ENCODE results near the gene BMP6. TPM values are rescaled to one million over a fixed set of nuclear protein-coding genes. Genes with fewer than 3 reads are reported as not detected.

The BMP6 gene
- total RNA-seq, 1 experiment from 2014 or later, result 0.28 TPM

DNA sequence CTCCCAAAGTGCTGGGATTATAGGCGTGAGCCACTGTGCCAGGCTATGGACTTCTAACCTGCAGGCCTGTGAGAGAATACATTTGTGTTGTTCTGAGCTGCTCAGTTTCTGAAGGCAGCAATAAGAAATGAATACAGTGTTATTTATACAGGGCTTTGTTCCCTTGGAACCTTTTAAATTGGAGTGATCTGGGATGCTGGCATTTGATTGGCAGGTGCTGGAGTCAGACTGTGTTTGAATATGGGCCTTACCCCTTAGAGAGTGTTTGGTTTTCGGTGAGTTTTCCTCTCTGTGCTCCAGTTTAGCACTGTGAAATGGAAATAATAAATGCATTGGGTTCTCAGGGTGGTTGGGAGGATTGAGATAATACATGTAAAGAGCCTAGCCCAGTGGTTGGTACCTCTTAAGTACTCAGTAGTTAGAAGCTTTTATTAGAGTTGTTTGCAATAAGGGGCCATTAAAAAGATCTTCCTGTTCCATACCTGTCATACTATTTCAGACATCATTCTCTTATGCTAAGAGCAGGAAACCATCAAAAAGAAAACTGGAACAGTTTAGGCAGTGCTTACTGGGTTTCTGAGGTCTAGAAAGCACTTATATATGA, 22.1 kb downstream of the BMP6 start:
- Histone ChIP-seq H2BK5ac (ENCODE audit: insufficient read length, low read length) (no peak overlapping the region), H3K18ac (ENCODE audit: insufficient read length, low read depth, low read length) (no peak overlapping the region), H2AFZ (ENCODE audit: low read length) (no peak overlapping the region), H3K4me2 (ENCODE audit: insufficient read depth, insufficient read length, low read length) (no peak overlapping the region), H3K4me1 (ENCODE audit: insufficient read depth, low read length) (no peaks in the 10 kb centered on the region), H3K23ac (ENCODE audit: insufficient read length, low read depth, low read length) (no peak overlapping the region), H3K9me3 (ENCODE audit: control insufficient read depth, low read depth, low read length) (no peaks in the 10 kb centered on the region), H3K56ac (ENCODE audit: insufficient read length, low read depth, low read length) (no peak overlapping the region), H3K14ac (ENCODE audit: insufficient read depth, low read length) (no peak overlapping the region), H2AK5ac (ENCODE audit: insufficient read length, low read length) (no peak overlapping the region), H3K9ac (ENCODE audit: extremely low read depth, insufficient read length, low read length) (no peak overlapping the region), H3K4ac (ENCODE audit: low read depth, low read length) (no peak overlapping the region), H4K91ac (ENCODE audit: insufficient read length, low read depth, low read length) (no peak overlapping the region), H4K8ac (replicated peaks; ENCODE audit: insufficient read length, low read depth, low read length) (no peak overlapping the region), H3K79me2 (ENCODE audit: insufficient read depth, low read length) (no peaks in the 10 kb centered on the region), H3K23me2 (ENCODE audit: insufficient read length, low read depth, low read length, poor library complexity, severe bottlenecking) (no peaks in the 10 kb centered on the region), H3K27me3 (ENCODE audit: insufficient read depth, low read length) (no peaks in the 10 kb centered on the region), H2BK12ac (ENCODE audit: insufficient read length, low read depth, low read length) (no peak overlapping the region), H2BK20ac (ENCODE audit: low read depth, low read length, poor library complexity, severe bottlenecking) (no peak overlapping the region), H3K79me1 (ENCODE audit: insufficient read depth, low read depth, low read length, poor library complexity, severe bottlenecking) (no peaks in the 10 kb centered on the region), H4K20me1 (ENCODE audit: control insufficient read depth, insufficient read depth, insufficient read length) (no peaks in the 10 kb centered on the region), H2BK15ac (ENCODE audit: low read depth, low read length) (no peak overlapping the region), H4K5ac (ENCODE audit: insufficient read length, low read depth, low read length) (no peak overlapping the region), H3T11ph (ENCODE audit: low read length) (no peak overlapping the region), H2BK120ac (ENCODE audit: low read depth, low read length, poor library complexity, severe bottlenecking) (no peak overlapping the region), H3K27ac (ENCODE audit: insufficient read length, low read depth, low read length) (no peak overlapping the region)
- Mint-ChIP-seq H3K9me3 (no peaks in the 10 kb centered on the region), H3K27me3 (ENCODE audit: low read depth) (peaks cover 4% of the 10 kb centered on the region; the same call in 1 of the 2 replicates), H3K4me1 (peaks cover 14% of the 10 kb centered on the region in 2 experiments), H3K4me3 (no peak overlapping the region), H3K27ac (no peak overlapping the region), H3K36me3 (ENCODE audit: insufficient read depth in 1 of 3, low read depth in 3 of 3) (no peaks in the 10 kb centered on the region)
- no CpG with 5 or more reads among the region's 2 CpGs for WGBS (ENCODE audit: extremely low coverage, insufficient read length, low lambda C conversion rate)
- no peak for DNase-seq
- TF ChIP-seq, protein P1, sequence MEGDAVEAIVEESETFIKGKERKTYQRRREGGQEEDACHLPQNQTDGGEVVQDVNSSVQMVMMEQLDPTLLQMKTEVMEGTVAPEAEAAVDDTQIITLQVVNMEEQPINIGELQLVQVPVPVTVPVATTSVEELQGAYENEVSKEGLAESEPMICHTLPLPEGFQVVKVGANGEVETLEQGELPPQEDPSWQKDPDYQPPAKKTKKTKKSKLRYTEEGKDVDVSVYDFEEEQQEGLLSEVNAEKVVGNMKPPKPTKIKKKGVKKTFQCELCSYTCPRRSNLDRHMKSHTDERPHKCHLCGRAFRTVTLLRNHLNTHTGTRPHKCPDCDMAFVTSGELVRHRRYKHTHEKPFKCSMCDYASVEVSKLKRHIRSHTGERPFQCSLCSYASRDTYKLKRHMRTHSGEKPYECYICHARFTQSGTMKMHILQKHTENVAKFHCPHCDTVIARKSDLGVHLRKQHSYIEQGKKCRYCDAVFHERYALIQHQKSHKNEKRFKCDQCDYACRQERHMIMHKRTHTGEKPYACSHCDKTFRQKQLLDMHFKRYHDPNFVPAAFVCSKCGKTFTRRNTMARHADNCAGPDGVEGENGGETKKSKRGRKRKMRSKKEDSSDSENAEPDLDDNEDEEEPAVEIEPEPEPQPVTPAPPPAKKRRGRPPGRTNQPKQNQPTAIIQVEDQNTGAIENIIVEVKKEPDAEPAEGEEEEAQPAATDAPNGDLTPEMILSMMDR (conservative IDR thresholded peaks at IDR 0.05), result no peak
